ENCODE results near the gene MNX1.

MNX1 gene

GRCh38 chr7:157032644-157033482, 22.4 kb upstream of the MNX1 start:
- DNase-seq = no peak

- DNase-seq = no peak
Observed at GRCh38 chr7:157032128-157032527, 21.7 kb upstream of the MNX1 start.

- DNase-seq = no peak
Observed at GRCh38 chr7:157028199-157028903, 17.9 kb upstream of the MNX1 start.

GRCh38 chr7:157027568-157028198, 17.2 kb upstream of the MNX1 start:
- no peak for DNase-seq

- no peak for DNase-seq
Observed at GRCh38 chr7:157024716-157025115, 14.3 kb upstream of the MNX1 start.

- no peak for DNase-seq
Observed at GRCh38 chr7:157023589-157023905, 13.1 kb upstream of the MNX1 start.

- DNase-seq = no peak
Observed at GRCh38 chr7:157022681-157023588, 12.5 kb upstream of the MNX1 start.

- DNase-seq = no peak
Observed at GRCh38 chr7:157021871-157022680, 11.6 kb upstream of the MNX1 start.

- DNase-seq = no peak
Observed at GRCh38 chr7:157021071-157021870, 10.8 kb upstream of the MNX1 start.

GRCh38 chr7:157020514-157021070, 10.1 kb upstream of the MNX1 start:
- DNase-seq = no peak

- DNase-seq = no peak
Observed at GRCh38 chr7:157019718-157020451, 9.4 kb upstream of the MNX1 start.

- no peak for DNase-seq
Observed at GRCh38 chr7:157018997-157019608, 8.6 kb upstream of the MNX1 start.

GRCh38 chr7:157018328-157018996, 8.0 kb upstream of the MNX1 start:
- DNase-seq = no peak

- DNase-seq = no peak
Observed at GRCh38 chr7:157017603-157018327, 7.3 kb upstream of the MNX1 start.

- no peak for DNase-seq
Observed at GRCh38 chr7:157017149-157017548, 6.7 kb upstream of the MNX1 start.

GRCh38 chr7:157016352-157017041, 6.0 kb upstream of the MNX1 start:
- DNase-seq = no peak

GRCh38 chr7:157016024-157016351, 5.5 kb upstream of the MNX1 start:
- DNase-seq = no peak

Measured in CD4-positive, alpha-beta T cell treated with Interleukin-17A for 1 hour (primary cell).